SKM-1 (cell line): ENCODE measurements around the gene FUBP3.

ENCODE experiments used
- DNase-seq: peaks from one replicate; lab custom pipeline; 2025; ENCODE audit not compliant: unreplicated experiment; lab: John Stamatoyannopoulos, UW

FUBP3 gene

GRCh38 chr9:130578865-130579737 is at the start of gene FUBP3:
TSS of gene FUBP3 (plus strand) at chr9:130579577. CDS start at chr9:130579681, 104 bp downstream.
- DNase-seq: peak; percentile 75

- no peak for DNase-seq
Measured at GRCh38 chr9:130530938-130531337, 48.4 kb upstream of the FUBP3 start.

- no peak for DNase-seq
Measured at GRCh38 chr9:130531670-130532069, 47.7 kb upstream of the FUBP3 start.

- DNase-seq: no peak
Measured at GRCh38 chr9:130532426-130533080, 46.8 kb upstream of the FUBP3 start.

GRCh38 chr9:130535818-130536521 is 43.4 kb upstream of the FUBP3 start:
- no peak for DNase-seq

GRCh38 chr9:130536701-130537107 is 42.7 kb upstream of the FUBP3 start:
- DNase-seq: no peak

GRCh38 chr9:130537346-130538050 is 41.9 kb upstream of the FUBP3 start:
- DNase-seq: no peak

GRCh38 chr9:130539420-130540223 is 39.8 kb upstream of the FUBP3 start:
- no peak for DNase-seq

- no peak for DNase-seq
Measured at GRCh38 chr9:130541533-130541932, 37.8 kb upstream of the FUBP3 start.

GRCh38 chr9:130542038-130542437 is 37.3 kb upstream of the FUBP3 start:
- no peak for DNase-seq

- DNase-seq: no peak
Measured at GRCh38 chr9:130542457-130543228, 36.7 kb upstream of the FUBP3 start.

GRCh38 chr9:130543368-130543767 is 36.0 kb upstream of the FUBP3 start:
- DNase-seq: no peak

GRCh38 chr9:130543859-130544258 is 35.5 kb upstream of the FUBP3 start:
- no peak for DNase-seq

GRCh38 chr9:130544364-130544763 is 35.0 kb upstream of the FUBP3 start:
- no peak for DNase-seq

GRCh38 chr9:130548103-130548502 is 31.3 kb upstream of the FUBP3 start:
- DNase-seq: no peak

GRCh38 chr9:130549093-130549735 is 30.2 kb upstream of the FUBP3 start:
- DNase-seq: no peak

GRCh38 chr9:130554606-130555005 is 24.8 kb upstream of the FUBP3 start:
- no peak for DNase-seq

- DNase-seq: no peak
Measured at GRCh38 chr9:130555061-130555460, 24.3 kb upstream of the FUBP3 start.

- DNase-seq: no peak
Measured at GRCh38 chr9:130555968-130556367, 23.4 kb upstream of the FUBP3 start.
